ENCODE data around the gene TERB1. TPM values are rescaled to one million over a fixed set of nuclear protein-coding genes. Genes with fewer than 3 reads are reported as not detected.

Gene TERB1
- total RNA-seq, 4 donors from 2014 or later = not detected

GRCh38 chr16:66754819-66755218 is 46.6 kb downstream of the TERB1 start:
- H3K36me3 ChIP-seq = no peaks in the 10 kb centered on the region
- TF ChIP-seq POLR2A (IDR thresholded peaks at IDR 0.05) = no peak
- no peak for TF ChIP-seq POLR2AphosphoS5 (IDR thresholded peaks at IDR 0.05)

GRCh38 chr16:66754211-66754610 is 47.2 kb downstream of the TERB1 start:
- no peaks in the 10 kb centered on the region for H3K9me3 ChIP-seq
- WGBS = 88% methylated on average over 2 of the region's 2 CpGs

More at GRCh38 chr16:66754819-66755218, 46.6 kb downstream of the TERB1 start:
- H3K9me3 ChIP-seq = no peaks in the 10 kb centered on the region
- H3K4me3 ChIP-seq = no peak overlapping the region
- no peak overlapping the region for H3K27ac ChIP-seq
- H3K4me1 ChIP-seq = peaks cover 17% of the 10 kb centered on the region
- H3K27me3 ChIP-seq = no peaks in the 10 kb centered on the region
- WGBS = 73% methylated on average over 3 of the region's 3 CpGs
- DNase-seq (ENCODE audit: low spot score in 2 of 2) = no peak

GRCh38 chr16:66752958-66753357 is 48.4 kb downstream of the TERB1 start:
- Histone ChIP-seq H3K27ac (no peak overlapping the region), H3K36me3 (peaks cover 13% of the 10 kb centered on the region), H3K4me1 (peaks cover 31% of the 10 kb centered on the region), H3K4me3 (no peak overlapping the region), H3K9me3 (no peaks in the 10 kb centered on the region), H3K27me3 (no peaks in the 10 kb centered on the region)
- TF ChIP-seq CTCF (IDR thresholded peaks at IDR 0.05) (no peak), EP300 (IDR thresholded peaks at IDR 0.05) (no peak), POLR2AphosphoS5 (IDR thresholded peaks at IDR 0.05) (no peak), POLR2A (IDR thresholded peaks at IDR 0.05) (no peak)
- no peak for DNase-seq (ENCODE audit: low spot score in 2 of 2)
- WGBS = 97% methylated on average over 2 of the region's 2 CpGs

More at GRCh38 chr16:66754211-66754610, 47.2 kb downstream of the TERB1 start:
- Histone ChIP-seq H3K27ac (no peak overlapping the region), H3K27me3 (no peaks in the 10 kb centered on the region), H3K36me3 (peaks cover under 1% of the 10 kb centered on the region), H3K4me1 (peaks cover 23% of the 10 kb centered on the region), H3K4me3 (no peak overlapping the region)
- no peak for TF ChIP-seq POLR2A (IDR thresholded peaks at IDR 0.05)
- TF ChIP-seq POLR2AphosphoS5 (IDR thresholded peaks at IDR 0.05) = no peak
- TF ChIP-seq CTCF (IDR thresholded peaks at IDR 0.05) = no peak
- no peak for TF ChIP-seq EP300 (IDR thresholded peaks at IDR 0.05)
- no peak for DNase-seq (ENCODE audit: low spot score in 2 of 2)

- Histone ChIP-seq H3K27ac (no peak overlapping the region), H3K36me3 (peaks cover 18% of the 10 kb centered on the region), H3K4me3 (no peak overlapping the region), H3K27me3 (no peaks in the 10 kb centered on the region), H3K9me3 (no peaks in the 10 kb centered on the region), H3K4me1 (peaks cover 31% of the 10 kb centered on the region)
- 52% methylated on average over 6 of the region's 6 CpGs for WGBS
- TF ChIP-seq CTCF (IDR thresholded peaks at IDR 0.05) (no peak), POLR2A (IDR thresholded peaks at IDR 0.05) (no peak), POLR2AphosphoS5 (IDR thresholded peaks at IDR 0.05) (no peak)
- no peak for DNase-seq (ENCODE audit: low spot score in 2 of 2)
Observed at GRCh38 chr16:66752379-66752778, 49.0 kb downstream of the TERB1 start.

- Histone ChIP-seq H3K27me3 (no peaks in the 10 kb centered on the region), H3K9me3 (no peaks in the 10 kb centered on the region), H3K36me3 (peaks cover 22% of the 10 kb centered on the region), H3K4me1 (peaks cover 34% of the 10 kb centered on the region), H3K4me3 (peak overlapping the region; percentile 92), H3K27ac (peak overlapping the region; percentile 96)
- peak; percentile 20 for TF ChIP-seq EP300 (IDR thresholded peaks at IDR 0.05)
- no peak for TF ChIP-seq POLR2AphosphoS5 (IDR thresholded peaks at IDR 0.05)
- no peak for TF ChIP-seq CTCF (IDR thresholded peaks at IDR 0.05)
- TF ChIP-seq POLR2A (IDR thresholded peaks at IDR 0.05) = no peak
- WGBS = 19% methylated on average over 3 of the region's 3 CpGs
- no peak for DNase-seq (ENCODE audit: low spot score in 2 of 2)
Observed at GRCh38 chr16:66751992-66752322, 49.4 kb downstream of the TERB1 start.
